Suprapubic skin (tissue), 4 donors: ENCODE measurements around the gene MYLK4. TPM values are rescaled to one million over a fixed set of nuclear protein-coding genes. Genes with fewer than 3 reads are reported as not detected.

Experiments
- DNase-seq, 2 donors: peaks; one replicate each; pipeline ENCODE4 v3.0.0-alpha.2; 2019; ENCODE audit warnings: low spot score in 2 of 2
- H3K27ac ChIP-seq: fragments of 200-600 bp; sonication (generic); one replicate; pipeline ENCODE4 v1.5.1; 2019
- H3K27me3 ChIP-seq: fragments of 200-600 bp; sonication (generic); one replicate; pipeline ENCODE4 v1.5.1; 2019
- H3K36me3 ChIP-seq: fragments of 200-600 bp; sonication (generic); one replicate; pipeline ENCODE4 v1.5.1; 2019
- H3K4me1 ChIP-seq: fragments of 200-600 bp; sonication (generic); one replicate; pipeline ENCODE4 v1.5.1; 2019
- H3K4me3 ChIP-seq: fragments of 200-600 bp; sonication (generic); one replicate; pipeline ENCODE4 v1.5.1; 2019; ENCODE audit warnings: mild to moderate bottlenecking
- H3K9me3 ChIP-seq: fragments of 200-600 bp; sonication (generic); one replicate; pipeline ENCODE4 v1.5.1; 2019
- EP300 ChIP-seq: sonication (generic); formaldehyde crosslinking; IDR thresholded peaks from one replicate; pipeline ENCODE4 v1.6.1; 2017; ENCODE audit warnings: antibody characterized with exemption
- POLR2A ChIP-seq, 2 donors: fragments of 450-650 bp; IDR thresholded peaks; one replicate each; pipeline ENCODE4 v1.6.1; 2017; ENCODE audit warnings: antibody characterized with exemption in 2 of 2, mild to moderate bottlenecking in 2 of 2, moderate library complexity in 2 of 2
- POLR2AphosphoS5 ChIP-seq, 3 donors: sonication (generic); formaldehyde crosslinking; IDR thresholded peaks; one replicate each; pipeline ENCODE4 v1.6.1; 2017; ENCODE audit warnings: antibody characterized with exemption in 3 of 3
- WGBS: methylation state at CpG from one replicate; pipeline ENCODE4 v1.1.5; 2018; 5-methylcytosine and 5-hydroxymethylcytosine counted together
- total RNA-seq, 4 donors: library from RNA; depleted of rRNA; stranded (reverse); fragments of >200 nt; gene quantifications; one replicate each; pipeline ENCODE4 v1.1.0, GENCODE V29; 2016
- TF ChIP-seq, protein P1 (sequence below), 2 donors: fragments of 200-600 bp in 1 of 2; fragments of 450-650 bp in 1 of 2; sonication (generic) in 1 of 2; IDR thresholded peaks; one replicate each; pipeline ENCODE4 v1.5.1; 2016 to 2019; ENCODE audit warnings: antibody characterized with exemption in 2 of 2, mild to moderate bottlenecking in 1 of 2, moderate library complexity in 1 of 2

MYLK4 gene
- total RNA-seq, 4 donors from 2014 or later: 1.8 to 6.6 (median 3.5) TPM

DNA sequence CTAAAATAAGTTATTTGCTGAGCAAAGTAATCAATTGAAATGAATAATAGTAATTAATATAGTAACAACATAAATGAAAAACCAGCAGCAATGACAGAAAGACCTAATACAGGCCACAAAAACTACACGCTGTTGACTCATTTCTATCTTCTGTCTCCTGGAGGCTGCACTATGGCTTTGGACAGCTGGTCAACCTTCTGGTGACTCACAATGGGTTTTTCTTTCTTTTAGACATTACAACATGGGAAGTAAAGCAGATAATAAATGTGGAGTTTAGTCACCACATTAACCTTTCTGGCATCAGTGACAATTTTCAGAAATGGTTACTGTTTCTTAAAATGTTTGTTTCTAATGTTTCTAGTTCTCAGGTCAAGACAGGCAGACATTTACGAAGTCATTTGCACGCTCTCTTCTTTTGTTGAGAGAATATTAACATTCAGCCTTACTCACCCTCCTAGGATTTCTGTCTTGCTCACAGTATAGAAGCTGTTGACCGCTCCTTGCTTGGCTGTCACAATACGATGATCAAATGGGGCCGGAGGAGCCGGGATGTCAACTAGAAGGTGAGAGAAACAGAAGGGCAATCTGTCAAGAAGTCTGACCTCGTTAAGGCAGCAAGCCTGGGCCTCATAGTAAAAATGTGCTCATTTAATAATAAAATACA is 62.2 kb downstream of the MYLK4 start:
- Histone ChIP-seq H3K9me3 (no peaks in the 10 kb centered on the region), H3K27ac (no peak overlapping the region)
- TF ChIP-seq POLR2AphosphoS5 (IDR thresholded peaks at IDR 0.05) (no peak), EP300 (no peak), POLR2A (IDR thresholded peaks at IDR 0.05) (no peak)
- TF ChIP-seq, protein P1, sequence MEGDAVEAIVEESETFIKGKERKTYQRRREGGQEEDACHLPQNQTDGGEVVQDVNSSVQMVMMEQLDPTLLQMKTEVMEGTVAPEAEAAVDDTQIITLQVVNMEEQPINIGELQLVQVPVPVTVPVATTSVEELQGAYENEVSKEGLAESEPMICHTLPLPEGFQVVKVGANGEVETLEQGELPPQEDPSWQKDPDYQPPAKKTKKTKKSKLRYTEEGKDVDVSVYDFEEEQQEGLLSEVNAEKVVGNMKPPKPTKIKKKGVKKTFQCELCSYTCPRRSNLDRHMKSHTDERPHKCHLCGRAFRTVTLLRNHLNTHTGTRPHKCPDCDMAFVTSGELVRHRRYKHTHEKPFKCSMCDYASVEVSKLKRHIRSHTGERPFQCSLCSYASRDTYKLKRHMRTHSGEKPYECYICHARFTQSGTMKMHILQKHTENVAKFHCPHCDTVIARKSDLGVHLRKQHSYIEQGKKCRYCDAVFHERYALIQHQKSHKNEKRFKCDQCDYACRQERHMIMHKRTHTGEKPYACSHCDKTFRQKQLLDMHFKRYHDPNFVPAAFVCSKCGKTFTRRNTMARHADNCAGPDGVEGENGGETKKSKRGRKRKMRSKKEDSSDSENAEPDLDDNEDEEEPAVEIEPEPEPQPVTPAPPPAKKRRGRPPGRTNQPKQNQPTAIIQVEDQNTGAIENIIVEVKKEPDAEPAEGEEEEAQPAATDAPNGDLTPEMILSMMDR (IDR thresholded peaks at IDR 0.05): no peak

DNA sequence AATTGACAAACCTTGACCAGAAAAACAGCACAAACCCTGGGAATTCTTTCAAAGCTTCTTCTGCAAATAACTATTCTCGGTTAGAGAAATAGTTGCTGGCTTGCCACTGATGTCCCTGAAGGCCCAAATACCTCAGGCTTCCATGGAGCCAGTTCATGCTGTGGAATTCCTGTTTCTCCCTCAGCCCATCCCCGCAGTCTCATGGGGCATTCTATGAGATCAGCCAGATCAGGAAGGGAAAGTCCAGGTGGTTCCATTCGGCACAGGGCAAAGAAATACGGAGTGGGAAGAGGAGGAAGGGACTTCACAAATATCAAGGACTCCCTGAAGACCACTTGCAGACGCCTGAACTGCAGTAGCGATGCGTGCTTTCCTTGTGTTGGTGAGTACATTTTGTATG is 63.3 kb downstream of the MYLK4 start:
- Histone ChIP-seq H3K27ac (no peak overlapping the region), H3K27me3 (no peaks in the 10 kb centered on the region), H3K9me3 (no peaks in the 10 kb centered on the region), H3K4me1 (no peaks in the 10 kb centered on the region), H3K36me3 (no peaks in the 10 kb centered on the region), H3K4me3 (no peak overlapping the region)
- WGBS: 85% methylated on average over 7 of the region's 7 CpGs
- no peak for DNase-seq
- TF ChIP-seq EP300 (no peak), POLR2AphosphoS5 (IDR thresholded peaks at IDR 0.05) (no peak), POLR2A (IDR thresholded peaks at IDR 0.05) (no peak)
- TF ChIP-seq, protein P1 (IDR thresholded peaks at IDR 0.05): no peak

More for the DNA sequence above, 62.2 kb downstream of the MYLK4 start:
- no peaks in the 10 kb centered on the region for H3K4me1 ChIP-seq
- 94% methylated on average over 8 of the region's 8 CpGs for WGBS
- no peak overlapping the region for H3K4me3 ChIP-seq
- DNase-seq: no peak
- H3K36me3 ChIP-seq: no peaks in the 10 kb centered on the region
- H3K27me3 ChIP-seq: no peaks in the 10 kb centered on the region

DNA sequence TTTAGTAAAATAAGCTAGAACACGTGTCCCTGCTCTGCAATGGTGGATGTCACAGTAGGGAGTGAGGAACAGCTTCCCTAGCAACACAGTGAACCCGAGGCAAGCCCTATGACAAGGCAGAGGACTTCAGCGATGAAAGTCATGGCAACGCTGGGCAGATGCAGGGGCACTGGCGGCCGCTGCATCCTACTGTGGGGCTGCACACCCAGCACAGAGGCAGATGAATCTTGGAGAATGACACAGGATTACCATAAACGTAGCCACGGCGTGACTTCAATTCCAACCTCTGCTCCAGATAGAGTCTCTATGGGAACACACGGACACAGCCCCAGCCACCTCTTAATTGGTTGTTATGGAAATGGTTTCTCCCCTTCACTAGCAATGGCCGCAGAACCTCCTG is 64.2 kb downstream of the MYLK4 start:
- Histone ChIP-seq H3K4me1 (no peaks in the 10 kb centered on the region), H3K27ac (no peak overlapping the region), H3K36me3 (no peaks in the 10 kb centered on the region), H3K27me3 (no peaks in the 10 kb centered on the region), H3K9me3 (no peaks in the 10 kb centered on the region), H3K4me3 (no peak overlapping the region)
- WGBS: 95% methylated on average over 11 of the region's 11 CpGs
- TF ChIP-seq POLR2A (IDR thresholded peaks at IDR 0.05) (no peak), POLR2AphosphoS5 (IDR thresholded peaks at IDR 0.05) (no peak), EP300 (no peak)
- TF ChIP-seq, protein P1 (IDR thresholded peaks at IDR 0.05): no peak
- DNase-seq: no peak

DNA sequence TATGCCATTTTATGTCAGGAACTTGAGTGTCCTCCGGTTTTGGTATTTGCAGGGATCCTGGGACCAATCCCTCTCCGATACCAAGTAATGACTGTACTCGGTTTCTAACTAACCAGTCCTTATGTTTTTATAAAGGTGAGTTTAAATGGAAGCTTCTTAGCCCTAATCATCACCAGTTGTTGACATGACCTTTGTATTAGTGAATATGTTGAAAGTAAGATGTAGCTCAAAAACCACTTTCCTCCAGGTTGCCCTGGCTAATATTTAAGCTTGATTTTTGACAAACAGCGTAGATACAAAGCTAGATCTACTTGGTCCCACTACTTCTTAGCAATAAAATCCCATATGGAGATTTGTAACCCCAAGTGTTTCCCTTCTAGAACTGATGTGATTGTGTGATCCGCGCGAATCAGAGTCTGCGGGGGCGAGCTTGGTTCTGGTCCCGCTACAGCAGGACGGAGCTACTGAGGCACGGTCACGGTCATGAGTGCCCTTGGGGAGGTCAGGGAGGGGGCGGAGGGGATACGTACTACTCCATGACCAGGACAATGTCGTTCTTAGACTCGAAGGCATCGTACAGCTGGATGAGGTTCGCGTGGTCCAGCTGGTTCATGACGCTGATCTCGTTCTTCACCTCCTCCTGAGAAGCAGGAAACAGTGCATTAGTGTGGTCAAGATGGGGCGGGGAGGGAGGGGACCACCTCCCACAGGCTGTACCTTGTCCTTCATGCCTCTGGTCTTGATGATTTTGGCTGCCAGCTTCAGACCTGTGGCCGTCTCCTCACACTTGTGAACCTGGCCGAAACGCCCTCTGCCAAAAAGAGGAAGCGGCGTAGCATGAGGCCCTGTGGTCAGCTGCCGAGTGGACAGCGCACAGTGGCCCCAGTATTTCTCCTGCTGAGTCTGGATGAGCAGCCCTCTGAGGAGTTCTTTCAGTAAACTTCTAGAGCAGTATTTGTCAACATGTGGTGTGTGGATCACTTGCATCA is 65.7 kb downstream of the MYLK4 start:
- 96% methylated on average over 30 of the region's 30 CpGs for WGBS
- no peaks in the 10 kb centered on the region for H3K27me3 ChIP-seq
- TF ChIP-seq POLR2A (IDR thresholded peaks at IDR 0.05): no peak
- no peak for TF ChIP-seq POLR2AphosphoS5 (IDR thresholded peaks at IDR 0.05)
- TF ChIP-seq EP300: no peak
- TF ChIP-seq, protein P1 (IDR thresholded peaks at IDR 0.05): no peak

More for the DNA sequence above, 65.7 kb downstream of the MYLK4 start:
- H3K36me3 ChIP-seq: no peaks in the 10 kb centered on the region
- H3K4me1 ChIP-seq: no peaks in the 10 kb centered on the region
- no peak overlapping the region for H3K27ac ChIP-seq
- H3K9me3 ChIP-seq: no peaks in the 10 kb centered on the region
- H3K4me3 ChIP-seq: no peak overlapping the region
- no peak for DNase-seq
